Breast epithelium (tissue), 3 donors: ENCODE results near the gene LYG1.

Experiments used
- POLR2A ChIP-seq: fragments of 450-650 bp; IDR thresholded peaks from one replicate; pipeline ENCODE4 v1.6.1; 2016; ENCODE audit warnings: antibody characterized with exemption, mild to moderate bottlenecking, moderate library complexity
- TF ChIP-seq, protein P1 (sequence below), 3 donors: fragments of 450-650 bp; IDR thresholded peaks; one replicate each; pipeline ENCODE4 v1.5.1; 2016 to 2017; ENCODE audit warnings: antibody characterized with exemption in 3 of 3, mild to moderate bottlenecking in 3 of 3, moderate library complexity in 3 of 3

DNA sequence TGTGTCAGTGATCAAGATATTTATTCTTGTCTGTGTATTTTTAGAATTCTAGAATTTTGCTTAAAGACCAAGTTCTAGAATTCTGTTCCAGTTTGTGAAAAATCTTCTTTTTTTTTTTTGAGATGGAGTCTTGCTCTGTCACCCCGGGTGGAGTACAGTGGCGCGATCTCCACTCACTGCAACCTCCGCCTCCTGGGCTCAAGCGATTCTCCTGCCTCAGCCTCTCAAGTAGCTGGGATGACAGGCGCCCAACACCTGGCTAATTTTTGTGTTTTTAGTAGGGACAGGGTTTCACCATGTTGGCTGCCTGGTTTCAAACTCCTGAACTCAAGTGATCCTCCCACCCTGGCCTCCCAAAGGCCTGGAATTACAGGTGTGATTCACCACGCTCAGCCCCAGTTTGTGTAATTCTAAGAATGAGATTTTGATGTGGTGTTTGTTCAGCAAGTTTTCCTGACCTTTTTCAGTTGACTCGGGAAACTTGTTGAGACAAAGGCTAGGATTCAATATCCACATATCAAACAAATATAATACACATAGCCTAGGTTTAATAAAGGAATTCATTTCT, 39.8 kb upstream of the LYG1 start:
- TF ChIP-seq, protein P1, sequence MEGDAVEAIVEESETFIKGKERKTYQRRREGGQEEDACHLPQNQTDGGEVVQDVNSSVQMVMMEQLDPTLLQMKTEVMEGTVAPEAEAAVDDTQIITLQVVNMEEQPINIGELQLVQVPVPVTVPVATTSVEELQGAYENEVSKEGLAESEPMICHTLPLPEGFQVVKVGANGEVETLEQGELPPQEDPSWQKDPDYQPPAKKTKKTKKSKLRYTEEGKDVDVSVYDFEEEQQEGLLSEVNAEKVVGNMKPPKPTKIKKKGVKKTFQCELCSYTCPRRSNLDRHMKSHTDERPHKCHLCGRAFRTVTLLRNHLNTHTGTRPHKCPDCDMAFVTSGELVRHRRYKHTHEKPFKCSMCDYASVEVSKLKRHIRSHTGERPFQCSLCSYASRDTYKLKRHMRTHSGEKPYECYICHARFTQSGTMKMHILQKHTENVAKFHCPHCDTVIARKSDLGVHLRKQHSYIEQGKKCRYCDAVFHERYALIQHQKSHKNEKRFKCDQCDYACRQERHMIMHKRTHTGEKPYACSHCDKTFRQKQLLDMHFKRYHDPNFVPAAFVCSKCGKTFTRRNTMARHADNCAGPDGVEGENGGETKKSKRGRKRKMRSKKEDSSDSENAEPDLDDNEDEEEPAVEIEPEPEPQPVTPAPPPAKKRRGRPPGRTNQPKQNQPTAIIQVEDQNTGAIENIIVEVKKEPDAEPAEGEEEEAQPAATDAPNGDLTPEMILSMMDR (IDR thresholded peaks at IDR 0.05): no peak
- no peak for TF ChIP-seq POLR2A
